ENCODE measurements around the gene FXN. TPM values are rescaled to one million over a fixed set of nuclear protein-coding genes. Genes with fewer than 3 reads are reported as not detected.

Gene FXN
- total RNA-seq, 2 experiments from 2014 or later, result 14.1 to 15.2 TPM

DNA sequence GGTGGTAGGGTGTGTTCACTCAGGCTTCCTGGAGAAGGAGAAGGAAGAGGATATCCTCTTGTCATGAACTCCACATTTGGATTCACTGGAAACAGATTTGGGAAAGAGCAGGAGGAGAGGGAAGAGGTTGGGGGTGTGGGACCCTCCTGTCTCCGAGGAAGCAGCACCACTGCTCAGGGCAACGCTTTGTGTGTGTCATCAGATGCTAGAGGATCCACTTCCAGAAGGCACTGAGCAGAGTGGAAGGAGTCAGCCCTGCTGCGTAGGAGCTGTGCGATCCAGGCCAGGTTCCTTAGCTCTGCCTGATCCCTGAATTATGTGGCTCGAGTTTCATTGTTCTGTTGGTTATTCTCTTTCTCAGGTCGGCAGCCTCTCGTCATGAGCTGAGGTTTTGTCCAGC, 101.2 kb downstream of the FXN start:
- Mint-ChIP-seq H3K9me3 (no peaks in the 10 kb centered on the region), H3K4me1 (ENCODE audit: low read depth) (no peaks in the 10 kb centered on the region), H3K27ac (no peak overlapping the region), H3K36me3 (peaks cover 4% of the 10 kb centered on the region), H3K4me3 (no peak overlapping the region), H3K27me3 (no peaks in the 10 kb centered on the region)
- intact Hi-C loops (cut with micrococcal nuclease), result no loop called here
- ChIA-PET POLR2A (no interaction called here), CTCF (interaction anchor here (1.0 kb wide), 1 partner anchor 57 kb away, joined by 3 read pairs; no protein-coding TSS in a partner anchor)
- no peak for DNase-seq

DNA sequence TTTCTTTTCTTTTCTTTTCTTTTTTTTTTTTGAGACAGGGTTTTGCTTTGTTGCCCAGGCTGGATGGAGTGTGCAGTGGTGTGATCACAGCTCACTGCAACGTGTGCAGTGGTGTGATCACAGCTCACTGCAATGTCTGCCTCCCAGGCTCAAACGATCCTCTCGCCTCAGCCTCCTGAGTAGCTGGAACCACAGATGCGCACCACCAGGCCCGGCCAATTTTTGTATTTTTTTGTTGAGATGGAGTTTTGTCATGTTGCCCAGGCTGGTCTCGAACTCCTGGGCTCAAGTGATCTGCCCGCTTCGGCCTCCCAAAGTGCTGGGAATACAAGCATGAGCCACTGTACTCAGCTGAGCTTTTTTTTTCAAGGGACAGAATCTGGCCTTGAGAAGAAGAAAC, 101.8 kb downstream of the FXN start:
- Mint-ChIP-seq H3K4me1 (ENCODE audit: low read depth) (no peaks in the 10 kb centered on the region), H3K27me3 (no peaks in the 10 kb centered on the region), H3K36me3 (peaks cover 4% of the 10 kb centered on the region), H3K9me3 (no peaks in the 10 kb centered on the region), H3K27ac (no peak overlapping the region), H3K4me3 (no peak overlapping the region)
- intact Hi-C loops (cut with micrococcal nuclease), result no loop called here
- DNase-seq, result no peak
- ChIA-PET CTCF (no interaction called here), POLR2A (no interaction called here)

DNA sequence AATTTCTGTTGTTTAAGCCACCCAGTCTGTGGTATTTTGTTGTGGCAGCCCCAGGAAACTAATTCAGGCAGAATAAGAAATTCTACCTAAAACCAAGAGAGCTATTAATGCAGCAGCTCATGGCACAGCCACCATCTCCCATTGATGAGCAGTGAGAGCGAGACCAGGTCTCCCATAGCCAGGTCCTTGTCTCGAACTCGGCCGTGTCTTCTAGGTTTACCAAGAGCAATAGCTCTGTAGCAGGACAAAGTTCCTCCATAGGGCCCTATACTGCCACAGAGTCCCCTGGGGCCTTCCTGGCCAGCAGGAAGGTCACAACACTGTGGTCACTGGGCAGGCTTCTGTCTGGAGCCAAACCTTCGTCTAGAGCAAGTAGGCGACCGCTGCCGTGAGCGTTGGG, 104.0 kb downstream of the FXN start:
- Mint-ChIP-seq H3K4me3 (no peak overlapping the region), H3K27ac (no peak overlapping the region), H3K4me1 (ENCODE audit: low read depth) (no peaks in the 10 kb centered on the region), H3K9me3 (no peaks in the 10 kb centered on the region), H3K27me3 (no peaks in the 10 kb centered on the region), H3K36me3 (peaks cover 4% of the 10 kb centered on the region)
- ChIA-PET POLR2A (no interaction called here), CTCF (no interaction called here)
- DNase-seq, result no peak
- intact Hi-C loops (cut with micrococcal nuclease), result no loop called here

DNA sequence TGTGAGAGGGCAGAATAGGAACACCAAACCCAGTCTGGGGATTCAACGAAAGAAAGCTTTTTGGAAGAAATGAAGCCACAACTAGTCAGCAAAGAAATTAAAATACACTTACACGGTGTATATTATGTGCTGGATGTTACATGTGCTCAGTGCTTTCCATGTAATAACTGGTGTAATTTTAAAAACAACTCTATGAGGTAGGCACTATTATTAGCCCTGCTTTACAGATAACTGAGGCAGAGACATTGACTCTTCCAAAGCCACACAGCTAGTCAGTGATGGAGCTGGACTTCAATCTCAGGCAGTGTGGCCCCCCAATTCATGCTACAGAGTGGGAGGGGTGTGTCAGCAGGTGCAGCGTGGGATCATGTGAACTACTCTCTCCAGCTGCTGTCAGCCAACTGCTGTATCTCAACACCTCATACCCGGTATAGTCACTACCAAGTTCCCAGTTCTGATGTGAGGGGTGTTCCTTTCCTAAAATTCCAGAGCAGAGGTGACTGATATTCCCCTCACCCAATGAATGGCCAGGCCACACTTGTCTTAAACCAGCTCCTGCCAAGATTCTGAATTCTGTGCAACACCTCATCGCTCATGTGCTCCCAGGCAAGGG, 104.7 kb downstream of the FXN start:
- H3K4me3 Mint-ChIP-seq, result no peak overlapping the region
- intact Hi-C loops (cut with micrococcal nuclease), result no loop called here
- H3K36me3 Mint-ChIP-seq, result peaks cover 4% of the 10 kb centered on the region
- H3K9me3 Mint-ChIP-seq, result no peaks in the 10 kb centered on the region
- POLR2A ChIA-PET, result no interaction called here
- H3K27ac Mint-ChIP-seq, result no peak overlapping the region
- CTCF ChIA-PET, result no interaction called here
- H3K4me1 Mint-ChIP-seq (ENCODE audit: low read depth), result no peaks in the 10 kb centered on the region
- H3K27me3 Mint-ChIP-seq, result no peaks in the 10 kb centered on the region
- no peak for DNase-seq

DNA sequence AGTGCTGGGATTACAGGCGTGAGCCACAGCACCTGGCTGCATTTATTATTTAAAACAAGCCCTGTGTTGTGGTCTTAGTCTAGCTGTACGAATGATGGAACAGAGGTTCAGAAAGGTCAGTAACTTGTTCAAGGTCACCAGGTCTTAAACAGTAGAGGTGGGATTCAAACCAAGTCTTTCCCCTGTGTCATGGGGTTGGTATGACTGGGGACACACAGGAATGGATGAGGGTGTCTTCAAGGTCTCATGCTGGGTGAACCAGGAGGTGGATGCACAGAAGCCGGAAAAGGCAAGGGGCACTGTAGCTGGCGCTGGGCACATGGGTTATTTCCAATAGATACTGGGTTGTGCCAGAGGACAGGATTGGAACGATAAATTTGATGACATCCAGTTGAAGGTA, 106.3 kb downstream of the FXN start:
- intact Hi-C loops (cut with micrococcal nuclease), result no loop called here
- ChIA-PET POLR2A (no interaction called here), CTCF (interaction anchor here (0.8 kb wide), 1 partner anchor 51 kb away, joined by 4 read pairs; no protein-coding TSS in a partner anchor)
- H3K27me3 Mint-ChIP-seq, result no peaks in the 10 kb centered on the region
- no peaks in the 10 kb centered on the region for H3K9me3 Mint-ChIP-seq
- no peak overlapping the region for H3K27ac Mint-ChIP-seq
- DNase-seq, result no peak
- no peaks in the 10 kb centered on the region for H3K4me1 Mint-ChIP-seq (ENCODE audit: low read depth)
- H3K36me3 Mint-ChIP-seq, result peaks cover 4% of the 10 kb centered on the region
- no peak overlapping the region for H3K4me3 Mint-ChIP-seq

DNA sequence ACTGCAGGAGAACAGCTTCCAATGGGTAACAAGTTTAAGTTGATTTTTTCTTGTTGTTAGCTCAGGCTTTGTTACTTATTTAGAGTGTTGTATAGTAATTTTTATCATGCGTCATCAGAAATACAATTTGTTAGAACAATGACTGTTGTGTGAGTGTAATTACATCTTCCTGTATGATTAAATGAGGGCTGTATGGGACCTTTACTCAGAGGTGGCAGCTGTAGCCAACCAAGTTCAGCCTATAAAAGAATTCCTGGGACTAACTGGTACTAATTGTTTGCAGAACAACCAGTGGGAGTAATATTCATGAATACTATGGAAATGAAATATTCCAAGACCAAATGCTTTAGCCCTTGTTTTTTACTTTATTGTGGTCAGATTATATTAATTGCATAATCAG, 107.7 kb downstream of the FXN start:
- no peaks in the 10 kb centered on the region for H3K27me3 Mint-ChIP-seq
- H3K27ac Mint-ChIP-seq, result no peak overlapping the region
- H3K36me3 Mint-ChIP-seq, result no peaks in the 10 kb centered on the region
- CTCF ChIA-PET, result interaction anchor here (1.2 kb wide), 1 partner anchor 108 kb away, joined by 3 read pairs; the partner anchor contains the start of gene FXN
- no peaks in the 10 kb centered on the region for H3K9me3 Mint-ChIP-seq
- no peak overlapping the region for H3K4me3 Mint-ChIP-seq
- no peaks in the 10 kb centered on the region for H3K4me1 Mint-ChIP-seq (ENCODE audit: low read depth)
- no peak for DNase-seq
- POLR2A ChIA-PET, result no interaction called here
- intact Hi-C loops (cut with micrococcal nuclease), result no loop called here

DNA sequence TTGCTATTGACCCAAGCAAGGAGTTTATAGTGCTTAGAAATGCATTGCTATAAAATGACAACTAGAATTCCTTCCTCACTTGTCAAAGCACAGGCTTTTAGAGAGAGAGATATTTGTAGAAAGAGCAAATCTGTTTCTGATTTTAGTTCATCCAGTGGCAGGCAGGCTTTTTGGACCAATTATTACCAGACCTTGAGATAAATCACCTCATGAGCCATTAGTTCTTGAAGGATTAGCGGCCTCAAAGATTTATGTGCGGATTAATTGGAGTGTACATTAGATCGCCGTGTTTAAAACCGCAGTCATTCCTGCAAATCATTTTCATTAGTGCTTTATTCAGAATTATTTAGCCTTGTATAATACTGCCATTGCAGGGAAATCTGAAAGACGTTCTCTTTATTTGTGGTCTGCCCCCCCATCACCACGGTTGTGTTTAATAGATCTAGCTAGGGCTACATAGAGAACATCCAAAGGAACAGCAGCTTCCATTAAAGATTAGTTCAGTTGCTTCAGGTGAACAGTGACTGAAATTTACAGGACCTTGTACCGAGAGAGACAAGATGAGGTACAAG, 109.7 kb downstream of the FXN start:
- CTCF ChIA-PET, result no interaction called here
- H3K27ac Mint-ChIP-seq, result no peak overlapping the region
- H3K4me3 Mint-ChIP-seq, result no peak overlapping the region

DNA sequence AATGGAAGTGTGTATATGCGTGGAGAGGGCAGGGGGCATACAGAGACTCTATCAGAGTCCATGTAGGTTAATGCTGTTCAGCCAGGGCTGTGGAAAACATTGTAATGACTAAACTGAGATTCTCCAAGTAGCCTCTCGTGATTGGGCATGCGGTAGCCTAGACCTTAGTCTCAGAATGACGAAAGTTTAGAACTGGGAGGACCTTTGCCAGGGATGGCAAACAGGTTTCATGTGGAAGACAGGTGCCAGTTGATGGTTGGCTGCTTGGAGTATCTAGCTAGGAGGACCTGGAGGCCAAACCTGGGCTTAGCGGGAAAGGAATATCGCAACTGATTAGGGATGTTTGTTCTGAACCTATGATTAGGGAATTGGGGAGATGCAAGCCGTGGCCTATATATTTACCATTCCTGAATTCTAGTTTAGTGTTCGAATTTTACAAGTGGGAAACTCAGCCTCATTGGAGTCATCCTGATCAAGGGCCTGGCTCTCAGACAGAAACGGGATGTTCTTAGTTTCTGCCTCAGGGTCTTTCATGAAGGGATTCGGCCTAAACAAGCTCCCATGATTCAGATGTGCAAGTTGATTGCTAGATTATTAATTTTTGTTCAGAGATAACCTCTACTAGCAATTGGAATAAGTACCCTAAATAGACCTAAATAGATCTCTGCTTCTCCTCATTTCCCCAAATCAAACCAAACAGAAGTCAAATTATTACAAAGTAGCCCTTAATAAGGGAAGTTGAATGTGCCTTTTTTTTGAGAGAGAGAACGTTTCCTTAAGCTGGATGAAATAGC, 111.7 kb downstream of the FXN start:
- CTCF ChIA-PET, result interaction anchor here (0.6 kb wide), 1 partner anchor 11 kb away, joined by 3 read pairs; no protein-coding TSS in a partner anchor
- intact Hi-C loops (cut with micrococcal nuclease), result no loop called here
- Mint-ChIP-seq H3K27me3 (no peaks in the 10 kb centered on the region), H3K27ac (no peak overlapping the region), H3K9me3 (no peaks in the 10 kb centered on the region), H3K36me3 (no peaks in the 10 kb centered on the region), H3K4me3 (no peak overlapping the region), H3K4me1 (ENCODE audit: low read depth) (no peaks in the 10 kb centered on the region)
- DNase-seq, result no peak
- POLR2A ChIA-PET, result no interaction called here

More for the DNA sequence above, 109.7 kb downstream of the FXN start:
- intact Hi-C loops (cut with micrococcal nuclease), result no loop called here
- H3K27me3 Mint-ChIP-seq, result no peaks in the 10 kb centered on the region
- DNase-seq, result no peak
- H3K4me1 Mint-ChIP-seq (ENCODE audit: low read depth), result no peaks in the 10 kb centered on the region
- H3K36me3 Mint-ChIP-seq, result no peaks in the 10 kb centered on the region
- POLR2A ChIA-PET, result no interaction called here
- no peaks in the 10 kb centered on the region for H3K9me3 Mint-ChIP-seq

DNA sequence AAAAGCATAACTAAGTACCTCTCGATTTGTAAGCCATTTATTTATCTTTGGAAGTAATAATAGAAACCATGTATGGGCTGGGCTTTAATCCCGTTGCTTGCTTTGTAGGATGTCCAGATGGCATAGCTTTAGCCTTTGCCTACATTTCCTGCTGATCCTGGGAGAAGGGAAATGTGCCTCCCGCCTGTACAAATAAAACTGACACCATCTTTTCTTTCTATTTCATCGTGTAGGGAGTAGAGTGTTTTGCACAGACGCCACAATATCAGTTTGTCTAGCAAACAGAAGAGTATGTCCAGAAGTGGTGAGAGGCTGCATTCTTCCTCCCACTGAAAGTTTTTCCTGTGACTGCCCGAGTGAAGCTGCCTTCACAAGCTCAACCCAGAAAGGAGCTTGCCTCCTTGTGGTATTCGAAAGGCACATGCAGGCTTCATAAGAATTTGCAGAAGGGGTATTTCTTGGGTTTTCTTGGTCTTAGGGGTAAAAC, 113.8 kb downstream of the FXN start:
- CTCF ChIA-PET, result interaction anchor here (0.8 kb wide), 1 partner anchor 44 kb away, joined by 5 read pairs; no protein-coding TSS in a partner anchor
- intact Hi-C loops (cut with micrococcal nuclease), result no loop called here

More for the DNA sequence above, 113.8 kb downstream of the FXN start:
- DNase-seq, result no peak
- H3K36me3 Mint-ChIP-seq, result no peaks in the 10 kb centered on the region
- H3K27me3 Mint-ChIP-seq, result no peaks in the 10 kb centered on the region
- H3K27ac Mint-ChIP-seq, result no peak overlapping the region
- H3K4me3 Mint-ChIP-seq, result no peak overlapping the region
- H3K4me1 Mint-ChIP-seq (ENCODE audit: low read depth), result no peaks in the 10 kb centered on the region
- H3K9me3 Mint-ChIP-seq, result no peaks in the 10 kb centered on the region
- POLR2A ChIA-PET, result no interaction called here

Other genes with a start within 250 kb of the FXN start
- gene PRKACG, start 21.6 kb upstream of the FXN start, total RNA-seq, result not detected
- gene TJP2, start 138.5 kb downstream of the FXN start, total RNA-seq, result 10 to 100 TPM; 12.9 to 15.3 TPM

All from activated CD4-positive, alpha-beta memory T cell treated with anti-CD3 and anti-CD28 coated beads for 36 hours (primary cell).